GM12878 (cell line): ENCODE measurements around the gene SNX21. TPM values are rescaled to one million over a fixed set of nuclear protein-coding genes. Genes with fewer than 3 reads are reported as not detected.

Experiments
- BRCA1 ChIP-seq: IDR thresholded peaks from 2 replicates; pipeline ENCODE4 v1.6.1; 2011; ENCODE audit warnings: low read depth, low read length, improper control_type of control experiment
- CBFB ChIP-seq: IDR thresholded peaks from 2 replicates; pipeline ENCODE4 v1.6.1; 2016; ENCODE audit warnings: antibody characterized with exemption, low read depth
- CBX5 ChIP-seq: sonication (generic); IDR thresholded peaks from 2 replicates; pipeline ENCODE4 v1.6.1; 2016; ENCODE audit warnings: low read depth, moderate library complexity, mild to moderate bottlenecking, inconsistent platforms
- CHD1 ChIP-seq: IDR thresholded peaks from 2 replicates; pipeline ENCODE4 v1.6.1; 2012; ENCODE audit warnings: low read depth, low read length, improper control_type of control experiment
- CREM ChIP-seq: IDR thresholded peaks from 2 replicates; pipeline ENCODE4 v1.6.1; 2014; ENCODE audit warnings: antibody characterized with exemption, low read depth
- EZH2 ChIP-seq: IDR thresholded peaks from 2 replicates; pipeline ENCODE4 v1.6.1; 2012; ENCODE audit warnings: low read depth, mild to moderate bottlenecking, control low read depth, inconsistent platforms, low read length, borderline replicate concordance; ENCODE audit not compliant: control insufficient read depth
- IKZF2 ChIP-seq, 2 experiments: fragments of 450-650 bp; IDR thresholded peaks; 2 replicates each; pipeline ENCODE4 v1.6.1; 2017; ENCODE audit warnings: mild to moderate bottlenecking in 2 of 2, moderate library complexity in 2 of 2
- KLF5 ChIP-seq: fragments of 450-650 bp; IDR thresholded peaks from 2 replicates; pipeline ENCODE4 v1.6.1; 2014; ENCODE audit warnings: mild to moderate bottlenecking; ENCODE audit not compliant: partially characterized antibody
- MAX ChIP-seq: IDR thresholded peaks from 2 replicates; pipeline ENCODE4 v1.6.1; 2012; ENCODE audit warnings: low read depth, low read length, improper control_type of control experiment
- MLLT1 ChIP-seq: fragments of 450-650 bp; IDR thresholded peaks from 2 replicates; pipeline ENCODE4 v1.6.1; 2016; ENCODE audit warnings: mild to moderate bottlenecking
- NBN ChIP-seq: fragments of 450-650 bp; IDR thresholded peaks from 2 replicates; pipeline ENCODE4 v1.6.1; 2016
- PKNOX1 ChIP-seq: fragments of 450-650 bp; IDR thresholded peaks from 2 replicates; pipeline ENCODE4 v1.6.1; 2016; ENCODE audit warnings: mild to moderate bottlenecking
- POLR2A ChIP-seq: IDR thresholded peaks from 2 replicates; pipeline ENCODE4 v1.6.1; 2011; ENCODE audit warnings: low read depth, mild to moderate bottlenecking, low read length
- SUPT20H ChIP-seq: IDR thresholded peaks from 2 replicates; pipeline ENCODE4 v1.6.1; 2011; ENCODE audit warnings: low read depth, mild to moderate bottlenecking, low read length, moderate library complexity, borderline replicate concordance; ENCODE audit not compliant: control insufficient read depth
- ZBTB33 ChIP-seq: fragments of 450-650 bp; IDR thresholded peaks from 2 replicates; pipeline ENCODE4 v1.6.1; 2017; ENCODE audit warnings: mild to moderate bottlenecking
- ZNF217 ChIP-seq: fragments of 450-650 bp; IDR thresholded peaks from 2 replicates; pipeline ENCODE4 v1.6.1; 2017; ENCODE audit warnings: antibody characterized with exemption, mild to moderate bottlenecking
- polyA plus RNA-seq, 11 experiments: library from polyadenylated mRNA; depleted of rRNA in 4 of 11; unstranded in 6 of 11; stranded (reverse) in 5 of 11; fragments of >200 nt; fragmentation: Nextera tagmentation in 4 of 11; fragmentation: Illumina TruSeq in 1 of 11; extraction: Ambion mirVana in 4 of 11; extraction: Trizol in 1 of 11; gene quantifications; 1 replicate in 1 of 11; 2 replicates in 10 of 11; pipeline versions ENCODE4 v1.2.1 to v1.2.3, GENCODE V29; 2011 to 2016; ENCODE audit warnings: inconsistent platforms in 2 of 11, missing spikeins in 2 of 11, low read depth in 1 of 11
- total RNA-seq, 4 experiments: library from RNA; depleted of rRNA in 3 of 4; stranded (reverse); fragments of >200 nt in 3 of 4; fragmentation: Illumina TruSeq in 1 of 4; extraction: Trizol in 1 of 4; gene quantifications; 2 replicates each; pipeline versions ENCODE4 v1.2.1 to v1.2.3, GENCODE V29; 2013 to 2021
- TF ChIP-seq, protein P1 (sequence below): IDR thresholded peaks from 2 replicates; pipeline ENCODE4 v1.6.1; 2011; ENCODE audit warnings: mild to moderate bottlenecking, low read depth, low read length, moderate library complexity; ENCODE audit not compliant: insufficient replicate concordance
- TF ChIP-seq, protein P2 (sequence below): IDR thresholded peaks from 2 replicates; pipeline ENCODE4 v1.6.1; 2012; ENCODE audit warnings: mild to moderate bottlenecking, low read depth, low read length
- TF ChIP-seq, protein P3 (sequence below): IDR thresholded peaks from 2 replicates; pipeline ENCODE4 v1.6.1; 2011; ENCODE audit warnings: borderline replicate concordance, low read depth, mild to moderate bottlenecking, moderate library complexity, mixed read lengths, low read length; ENCODE audit not compliant: insufficient read depth; ENCODE audit errors: extremely low read length

Gene SNX21
- total and polyA plus RNA-seq, 10 of the 15 experiments (the other 5 are each of a cell fraction or from before 2014, with no cell fraction given), result 0.10 to 1.4 (median 0.57) TPM

GRCh38 chr20:45880988-45881788 is 47.6 kb downstream of the SNX21 start, which contains the start of gene ZSWIM1 (continued):
- peak; percentile 76 to 78 for TF ChIP-seq IKZF2 (IDR thresholded peaks at IDR 0.05)
- TF ChIP-seq CBFB, result peak; percentile 70; the same call in 1 of the 2 replicates
- 0 out of 2 replicates have a peak, but pooled peaks have one; percentile 12 for TF ChIP-seq MAX
- no peak for TF ChIP-seq ZBTB33
- TF ChIP-seq, protein P1, sequence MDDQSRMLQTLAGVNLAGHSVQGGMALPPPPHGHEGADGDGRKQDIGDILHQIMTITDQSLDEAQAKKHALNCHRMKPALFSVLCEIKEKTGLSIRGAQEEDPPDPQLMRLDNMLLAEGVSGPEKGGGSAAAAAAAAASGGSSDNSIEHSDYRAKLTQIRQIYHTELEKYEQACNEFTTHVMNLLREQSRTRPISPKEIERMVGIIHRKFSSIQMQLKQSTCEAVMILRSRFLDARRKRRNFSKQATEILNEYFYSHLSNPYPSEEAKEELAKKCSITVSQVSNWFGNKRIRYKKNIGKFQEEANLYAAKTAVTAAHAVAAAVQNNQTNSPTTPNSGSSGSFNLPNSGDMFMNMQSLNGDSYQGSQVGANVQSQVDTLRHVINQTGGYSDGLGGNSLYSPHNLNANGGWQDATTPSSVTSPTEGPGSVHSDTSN, result peak; percentile 99
- TF ChIP-seq EZH2, result no peak
- no peak for TF ChIP-seq ZNF217
- TF ChIP-seq CBX5, result no peak
- TF ChIP-seq, protein P2, sequence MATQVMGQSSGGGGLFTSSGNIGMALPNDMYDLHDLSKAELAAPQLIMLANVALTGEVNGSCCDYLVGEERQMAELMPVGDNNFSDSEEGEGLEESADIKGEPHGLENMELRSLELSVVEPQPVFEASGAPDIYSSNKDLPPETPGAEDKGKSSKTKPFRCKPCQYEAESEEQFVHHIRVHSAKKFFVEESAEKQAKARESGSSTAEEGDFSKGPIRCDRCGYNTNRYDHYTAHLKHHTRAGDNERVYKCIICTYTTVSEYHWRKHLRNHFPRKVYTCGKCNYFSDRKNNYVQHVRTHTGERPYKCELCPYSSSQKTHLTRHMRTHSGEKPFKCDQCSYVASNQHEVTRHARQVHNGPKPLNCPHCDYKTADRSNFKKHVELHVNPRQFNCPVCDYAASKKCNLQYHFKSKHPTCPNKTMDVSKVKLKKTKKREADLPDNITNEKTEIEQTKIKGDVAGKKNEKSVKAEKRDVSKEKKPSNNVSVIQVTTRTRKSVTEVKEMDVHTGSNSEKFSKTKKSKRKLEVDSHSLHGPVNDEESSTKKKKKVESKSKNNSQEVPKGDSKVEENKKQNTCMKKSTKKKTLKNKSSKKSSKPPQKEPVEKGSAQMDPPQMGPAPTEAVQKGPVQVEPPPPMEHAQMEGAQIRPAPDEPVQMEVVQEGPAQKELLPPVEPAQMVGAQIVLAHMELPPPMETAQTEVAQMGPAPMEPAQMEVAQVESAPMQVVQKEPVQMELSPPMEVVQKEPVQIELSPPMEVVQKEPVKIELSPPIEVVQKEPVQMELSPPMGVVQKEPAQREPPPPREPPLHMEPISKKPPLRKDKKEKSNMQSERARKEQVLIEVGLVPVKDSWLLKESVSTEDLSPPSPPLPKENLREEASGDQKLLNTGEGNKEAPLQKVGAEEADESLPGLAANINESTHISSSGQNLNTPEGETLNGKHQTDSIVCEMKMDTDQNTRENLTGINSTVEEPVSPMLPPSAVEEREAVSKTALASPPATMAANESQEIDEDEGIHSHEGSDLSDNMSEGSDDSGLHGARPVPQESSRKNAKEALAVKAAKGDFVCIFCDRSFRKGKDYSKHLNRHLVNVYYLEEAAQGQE, result 0 out of 2 replicates have a peak, but pooled peaks have one; percentile 14
- TF ChIP-seq MLLT1, result no peak; the same call in 1 of the 2 replicates
- no peak for TF ChIP-seq BRCA1
- no peak for TF ChIP-seq KLF5
- no peak for TF ChIP-seq CHD1
- peak; percentile 59; the same call in 1 of the 2 replicates for TF ChIP-seq CREM
- TF ChIP-seq POLR2A, result peak; percentile 98
- TF ChIP-seq PKNOX1, result peak; percentile 100
- TF ChIP-seq NBN, result peak; percentile 51; the same call in 1 of the 2 replicates
- TF ChIP-seq SUPT20H, result no peak
- TF ChIP-seq, protein P3, sequence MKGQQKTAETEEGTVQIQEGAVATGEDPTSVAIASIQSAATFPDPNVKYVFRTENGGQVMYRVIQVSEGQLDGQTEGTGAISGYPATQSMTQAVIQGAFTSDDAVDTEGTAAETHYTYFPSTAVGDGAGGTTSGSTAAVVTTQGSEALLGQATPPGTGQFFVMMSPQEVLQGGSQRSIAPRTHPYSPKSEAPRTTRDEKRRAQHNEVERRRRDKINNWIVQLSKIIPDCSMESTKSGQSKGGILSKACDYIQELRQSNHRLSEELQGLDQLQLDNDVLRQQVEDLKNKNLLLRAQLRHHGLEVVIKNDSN, result no peak
